Left ventricle myocardium superior (tissue), 1 donor: Measurements from ENCODE around the gene GTF2I. TPM values are rescaled to one million over a fixed set of nuclear protein-coding genes. Genes with fewer than 3 reads are reported as not detected.
"Not testable (repeated sequence)": the region's sequence is repeated elsewhere in the genome, so short reads cannot be mapped to it uniquely, and the experiment has no call there.

Experiments
- ATAC-seq: fragments of 200-7000 bp; cut with Tn5 transposase; one replicate; pipeline ENCODE4 v1.9.1; 2020; ENCODE audit warnings: mild to moderate bottlenecking, moderate library complexity
- DNase-seq: peaks from one replicate; pipeline ENCODE4 v3.0.0-alpha.2; 2020
- intact Hi-C: fragments of 100-400 bp; cut with micrococcal nuclease; formaldehyde crosslinking; loops from one replicate; pipeline ENCODE4 v1.11.0; 2022
- total RNA-seq: library from RNA; stranded (reverse); fragmentation: NEBNext Ultra II Directional; extraction: Animal tissue kit (Norgen Biotek cat#: 25700); gene quantifications from one replicate; pipeline ENCODE4 v1.2.1, GENCODE V29; 2021
- donor health status: DM: no; HTN: yes; CAD: no; lungs with severe emphysema.

The GTF2I gene
- total RNA-seq, 1 donor from 2014 or later = 134 TPM

DNA sequence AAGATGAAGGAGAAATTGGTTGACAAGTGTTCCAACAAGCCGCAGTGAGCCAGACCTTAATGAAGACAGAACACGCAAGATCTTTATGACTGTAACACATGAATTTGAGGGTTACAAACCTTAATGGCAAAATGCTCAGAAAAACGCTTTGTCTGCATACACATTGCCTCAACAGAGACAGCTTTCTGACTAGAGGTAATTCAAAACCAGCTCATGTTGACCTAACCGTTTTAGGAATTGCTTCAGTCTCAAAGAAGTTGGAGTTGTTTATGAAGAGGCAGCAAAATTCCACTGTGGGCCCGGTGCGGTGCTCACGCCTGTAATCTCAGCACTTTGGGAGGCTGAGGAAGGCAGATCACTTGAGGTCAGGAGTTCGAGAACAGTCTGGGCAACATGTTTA is 2.2 kb upstream of the GTF2I start:
- ATAC-seq (no peak), DNase-seq (no peak)
- intact Hi-C loops = no loop called here

GRCh38 chr7:74655768-74656440 is 1.6 kb upstream of the GTF2I start:
- intact Hi-C loops = no loop called here
- ATAC-seq (no peak), DNase-seq (no peak)

DNA sequence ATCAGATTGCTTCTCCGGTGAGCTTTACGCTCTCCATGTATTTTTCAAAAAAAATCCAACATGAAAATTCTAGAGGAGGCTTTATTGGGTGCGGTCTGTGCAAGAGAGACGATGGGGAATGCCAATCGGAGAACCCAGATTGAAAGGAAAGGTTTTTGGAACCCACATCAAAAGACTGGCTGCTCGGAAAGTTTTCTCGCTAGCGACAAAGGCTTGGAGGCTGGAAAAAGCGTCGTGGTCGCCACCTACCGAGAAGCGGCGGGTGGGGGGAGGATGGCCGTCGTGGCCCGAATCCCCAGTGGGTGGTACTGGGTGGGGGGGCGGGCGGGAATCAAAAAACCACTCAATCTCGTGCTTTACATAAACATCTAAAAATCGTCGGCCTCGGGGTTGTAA is 1.1 kb upstream of the GTF2I start:
- intact Hi-C loops = no loop called here
- ATAC-seq = peak; percentile 39

DNA sequence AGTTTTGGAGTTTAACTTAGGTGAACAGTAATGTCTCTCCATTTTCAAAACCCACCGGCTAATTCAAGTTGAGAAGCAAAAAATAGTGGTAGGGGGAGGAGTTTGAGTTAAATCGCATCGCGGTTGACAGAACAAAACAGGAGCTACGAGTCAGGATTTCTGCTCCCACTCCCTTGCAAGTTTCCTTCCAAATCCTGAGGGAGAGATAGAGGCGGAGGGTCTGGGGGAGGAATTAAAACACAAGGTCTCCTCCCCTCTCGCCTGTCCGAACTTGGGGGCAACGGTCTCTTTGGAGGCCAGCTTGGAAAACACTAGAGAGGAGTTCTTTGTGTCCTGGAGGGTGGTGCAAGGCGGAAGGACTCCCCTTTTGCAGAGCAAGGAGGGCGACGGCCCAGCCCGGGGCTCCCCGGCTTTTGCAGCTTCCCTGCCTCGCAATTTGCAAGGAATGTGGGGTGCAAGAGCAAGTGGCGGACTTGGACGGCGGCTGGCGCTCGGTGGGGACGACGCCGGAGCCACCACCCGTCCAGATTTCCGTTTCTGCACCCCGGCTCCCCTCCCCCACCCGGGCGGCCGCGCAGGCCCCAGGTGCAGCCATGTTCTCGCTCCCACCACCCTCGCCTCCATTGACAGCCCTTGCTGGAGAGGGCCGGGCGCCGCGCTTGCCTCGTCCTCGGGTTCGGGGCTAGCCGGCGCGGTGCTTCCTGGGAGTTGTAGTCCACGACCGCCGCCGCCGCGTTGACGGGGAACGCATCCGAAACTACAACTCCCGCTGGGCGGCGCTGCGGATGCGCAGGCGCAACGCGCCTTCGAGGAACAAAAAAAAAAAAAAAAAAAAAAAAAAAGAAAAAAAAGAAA is 454 bp upstream of the GTF2I start:
- DNase-seq = peak; percentile 100
- intact Hi-C loops = no loop called here
- peak; percentile 92 for ATAC-seq

More for the DNA sequence above, 1.1 kb upstream of the GTF2I start:
- DNase-seq = peak; percentile 72

DNA sequence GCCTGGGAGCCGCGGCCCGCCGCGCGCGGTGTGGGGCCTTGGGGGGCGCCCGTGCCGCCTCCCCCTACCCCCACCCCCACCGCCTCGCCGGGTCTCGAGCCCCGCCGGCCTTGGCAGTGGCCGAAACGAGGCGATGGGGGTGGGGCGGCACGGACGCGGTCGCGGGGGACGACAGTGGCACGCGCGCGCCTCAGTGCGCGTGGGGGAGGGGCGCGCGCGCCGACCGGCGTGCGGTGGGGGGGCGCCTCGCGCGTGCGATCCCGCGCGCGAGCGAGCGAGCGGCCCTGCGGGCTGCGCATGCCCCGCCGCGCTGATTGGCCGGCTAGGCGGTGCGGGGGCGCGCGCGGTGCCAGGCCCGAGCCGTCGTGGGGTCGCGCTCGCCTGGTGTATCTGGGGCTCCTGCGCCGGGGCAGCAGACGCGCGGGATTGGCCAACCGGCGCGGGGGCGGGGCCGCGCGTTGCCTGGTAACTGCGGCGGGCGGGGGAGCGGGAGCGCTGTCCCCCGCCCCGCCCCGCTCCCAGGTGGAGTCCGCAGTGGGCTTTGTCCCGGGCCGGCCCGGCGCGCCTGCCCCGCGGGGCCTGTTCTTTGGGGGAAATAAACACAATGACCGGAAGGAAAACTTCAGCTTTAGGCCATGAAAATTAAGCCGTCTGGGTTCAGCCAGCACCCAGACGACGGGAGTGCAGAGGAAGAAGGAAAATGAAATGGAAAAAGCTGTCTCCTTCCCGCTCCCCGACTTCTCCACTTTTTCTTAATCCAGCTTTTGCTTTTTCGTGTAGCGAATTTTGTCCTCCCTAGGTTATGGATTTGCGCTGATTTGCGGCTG is 873 bp downstream of the GTF2I start:
- ATAC-seq (peak; percentile 75), DNase-seq (peak; percentile 96)
- intact Hi-C loops = no loop called here

DNA sequence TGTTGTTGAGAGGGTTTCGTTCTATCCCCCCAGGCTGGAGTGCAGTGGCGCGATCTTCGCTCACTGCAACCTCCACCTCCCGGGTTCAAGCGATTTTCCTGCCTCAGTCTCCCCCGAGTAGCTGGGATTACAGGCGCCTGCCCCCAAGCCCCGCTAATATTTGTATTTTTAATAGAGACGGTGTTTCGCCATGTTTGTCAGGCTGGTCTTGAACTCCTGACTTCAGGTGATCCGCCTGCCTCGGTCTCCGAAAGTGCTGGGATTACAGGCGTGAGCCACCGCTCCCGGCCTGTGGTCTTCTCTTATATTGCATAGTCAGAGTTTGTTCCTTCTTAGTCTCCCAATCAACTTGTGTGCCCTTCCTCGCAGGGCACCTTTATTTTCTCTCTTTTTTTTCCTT is 2.7 kb downstream of the GTF2I start:
- ATAC-seq, intact Hi-C loops, DNase-seq: not testable (repeated sequence)

DNA sequence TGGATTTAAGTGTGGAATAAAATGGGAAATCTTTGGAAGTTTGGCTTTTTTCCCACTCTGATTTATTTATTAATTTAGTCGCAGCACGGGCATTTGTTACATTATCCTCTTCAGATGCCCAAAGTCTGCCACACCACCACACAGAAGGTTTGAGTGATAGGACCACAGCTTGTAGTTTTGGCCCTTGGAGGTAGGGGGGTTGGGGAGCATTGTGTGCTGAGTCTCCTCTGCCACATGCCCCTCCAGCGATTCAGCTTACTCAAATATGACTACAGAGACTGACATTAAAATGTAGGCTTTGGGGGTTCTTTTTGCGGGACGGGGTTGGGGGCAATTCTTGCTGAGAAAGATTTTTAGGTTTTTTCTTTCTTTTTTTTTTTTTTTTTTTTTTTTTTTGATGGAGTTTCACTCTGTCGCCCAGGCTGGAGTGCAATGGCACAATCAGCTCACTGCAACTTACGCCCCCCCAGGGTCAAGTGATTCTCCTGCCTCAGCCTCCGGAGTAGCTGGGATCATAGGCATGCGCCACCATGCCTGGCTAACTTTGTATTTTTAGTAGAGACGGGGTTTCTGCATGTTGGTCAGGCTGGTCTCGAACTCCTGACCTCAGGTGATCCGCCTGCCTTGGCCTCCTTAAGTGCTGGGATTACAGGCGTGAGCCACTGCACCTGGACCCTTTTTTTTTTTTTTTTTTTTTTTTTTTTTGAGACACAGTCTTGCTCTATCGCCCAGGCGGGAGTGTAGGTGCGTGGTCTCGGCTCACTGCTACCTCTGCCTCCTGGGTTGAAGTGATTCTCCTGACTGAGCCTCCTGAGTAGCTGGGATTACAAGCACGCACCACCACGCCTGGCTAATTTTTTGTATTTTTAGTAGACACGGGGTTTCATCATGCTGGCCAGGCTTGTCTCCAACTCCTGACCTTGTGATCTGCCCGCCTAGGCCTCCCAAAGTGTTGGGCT is 4.6 kb downstream of the GTF2I start:
- DNase-seq = not testable (repeated sequence)

DNA sequence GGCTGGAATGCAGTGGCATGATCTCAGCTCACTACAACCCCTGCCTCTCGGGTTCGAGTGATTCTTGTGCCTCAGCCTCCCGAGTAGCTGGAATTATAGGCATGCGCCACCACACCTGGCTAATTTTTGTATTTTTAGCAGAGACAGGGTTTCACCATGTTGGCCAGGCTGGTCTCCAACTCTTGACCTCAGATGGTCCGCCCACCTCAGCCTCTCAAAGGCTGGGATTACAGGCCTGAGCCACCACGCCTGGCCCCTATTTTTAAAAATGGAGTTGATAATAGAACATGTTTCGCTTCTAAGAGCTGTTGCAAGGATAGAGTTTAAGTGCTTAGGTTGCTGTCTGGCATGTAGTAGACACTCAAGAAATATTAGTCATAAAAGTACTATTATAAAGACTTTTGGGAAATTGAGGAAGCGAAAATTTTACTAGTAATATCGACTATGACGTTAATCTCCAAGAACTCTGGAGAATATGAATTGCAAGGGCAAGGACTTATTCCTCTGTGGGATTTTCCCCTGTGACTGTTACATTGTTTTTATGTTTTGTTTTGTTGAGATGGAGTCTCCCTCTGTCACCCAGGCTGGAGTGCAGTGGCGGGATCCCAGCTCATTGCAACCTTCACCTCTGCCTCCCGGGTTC is 7.9 kb downstream of the GTF2I start:
- DNase-seq (no peak), ATAC-seq (no peak)
- intact Hi-C loops = no loop called here

More for the DNA sequence above, 4.6 kb downstream of the GTF2I start:
- intact Hi-C loops, ATAC-seq: not testable (repeated sequence)

- DNase-seq, intact Hi-C loops, ATAC-seq: not testable (repeated sequence)
Measured at GRCh38 chr7:74667013-74667412, 9.5 kb downstream of the GTF2I start.

DNA sequence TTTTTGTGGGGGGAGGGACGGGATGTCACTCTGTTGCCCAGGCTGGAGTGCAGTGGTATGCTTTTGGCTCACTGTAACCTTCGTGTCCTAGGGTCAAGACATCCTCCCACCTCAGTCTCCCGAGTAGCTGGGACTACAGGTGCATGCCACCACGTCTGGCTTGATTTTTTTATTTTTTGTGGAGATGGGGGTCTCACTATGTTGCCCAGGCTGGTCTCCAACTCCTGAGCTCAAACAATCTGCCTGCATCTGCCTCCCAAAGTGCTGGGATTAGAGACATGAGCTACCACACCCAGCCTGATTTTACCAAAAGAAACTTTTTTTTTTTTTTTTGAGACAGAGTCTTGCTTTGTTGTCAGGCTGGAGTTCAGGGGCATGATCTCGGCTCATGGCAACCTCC is 10.0 kb downstream of the GTF2I start:
- DNase-seq, intact Hi-C loops: not testable (repeated sequence)
- peak; percentile 10 for ATAC-seq

DNA sequence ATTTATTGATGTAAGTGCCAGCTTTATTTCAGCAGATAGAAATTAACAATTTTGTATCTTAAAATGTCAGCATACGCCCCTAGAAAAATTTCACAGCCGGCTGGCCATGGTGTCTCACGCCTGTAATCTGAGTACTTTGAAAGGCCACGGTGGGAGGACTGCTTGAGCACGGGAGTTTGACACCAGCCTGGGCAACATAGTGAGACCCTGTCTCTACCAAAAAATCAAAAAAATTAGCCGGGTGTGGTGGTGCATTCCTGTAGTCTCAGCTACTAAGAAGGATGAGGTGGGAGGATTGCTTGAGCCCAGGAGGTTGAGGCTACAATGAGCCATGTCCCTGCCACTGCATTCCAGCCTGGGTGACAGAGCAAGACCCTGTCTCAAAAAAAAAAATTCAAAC is 14.1 kb downstream of the GTF2I start:
- intact Hi-C loops = no loop called here
- ATAC-seq (no peak), DNase-seq (no peak)

DNA sequence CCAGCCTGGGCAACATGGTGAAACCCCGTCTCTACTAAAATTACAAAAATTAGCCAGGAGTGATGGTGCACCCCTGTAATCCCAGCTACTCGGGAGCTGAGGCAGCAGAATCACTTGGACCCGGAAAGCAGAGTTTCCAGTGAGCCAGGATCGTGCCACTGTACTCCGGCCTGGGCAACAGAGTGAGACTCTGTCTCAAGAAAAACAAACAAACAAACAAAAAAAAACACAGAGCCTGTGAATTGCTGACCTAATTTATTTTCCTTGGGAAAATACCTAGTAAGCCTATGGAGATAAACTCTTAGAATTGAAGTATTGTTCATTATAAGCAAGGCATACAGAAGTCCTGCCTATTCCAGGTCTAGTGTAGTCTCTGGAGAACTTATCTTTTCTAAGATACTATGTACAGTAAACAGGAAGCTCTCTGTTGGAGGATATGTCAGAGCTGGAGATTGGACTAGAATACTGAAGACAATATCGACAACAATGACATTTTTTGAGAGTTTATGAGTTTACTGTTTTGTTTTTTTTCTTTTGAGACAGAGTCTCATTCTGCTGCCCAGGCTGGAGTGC is 14.9 kb downstream of the GTF2I start:
- intact Hi-C loops = no loop called here
- ATAC-seq = peak; percentile 45
- DNase-seq = no peak

DNA sequence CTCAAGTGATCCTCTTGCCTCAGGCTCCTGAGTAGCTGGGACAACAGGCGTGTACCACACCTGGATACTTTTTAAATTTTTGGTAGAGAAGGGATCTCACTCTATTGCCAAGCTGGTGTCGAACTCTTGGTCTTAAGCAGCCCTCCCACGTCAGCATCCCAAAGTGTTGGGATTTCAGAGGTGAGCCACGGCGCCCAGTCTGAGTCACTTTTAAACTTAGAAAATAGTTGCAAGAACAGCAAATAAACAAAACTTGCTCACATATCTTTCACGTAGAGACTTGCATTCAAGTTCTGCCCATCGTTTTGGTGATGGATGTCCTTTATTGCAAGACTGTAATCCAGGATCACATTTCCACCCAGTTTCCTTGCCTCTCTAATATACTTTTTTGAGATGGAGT is 16.6 kb downstream of the GTF2I start:
- DNase-seq = no peak
- ATAC-seq = no peak
- intact Hi-C loops = no loop called here

DNA sequence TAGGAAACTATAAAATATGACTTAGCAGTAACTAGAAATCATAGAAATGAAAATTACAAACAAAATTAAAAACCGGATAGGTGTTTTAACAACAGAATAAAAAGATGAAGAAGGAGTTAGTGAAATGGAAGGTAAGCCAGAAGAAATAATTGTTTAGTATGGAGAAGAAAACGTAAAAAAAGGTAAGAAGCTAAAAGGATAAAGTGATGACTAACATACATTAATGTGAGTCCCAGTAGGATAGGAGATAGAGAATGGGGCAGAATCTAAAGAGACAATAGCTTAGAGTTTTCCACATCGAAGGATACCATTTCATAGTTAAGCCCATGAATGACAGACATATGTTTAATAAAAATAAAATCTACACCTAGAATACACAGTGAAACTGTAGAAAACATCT is 25.3 kb downstream of the GTF2I start:
- intact Hi-C loops = no loop called here
- ATAC-seq (no peak), DNase-seq (no peak)

DNA sequence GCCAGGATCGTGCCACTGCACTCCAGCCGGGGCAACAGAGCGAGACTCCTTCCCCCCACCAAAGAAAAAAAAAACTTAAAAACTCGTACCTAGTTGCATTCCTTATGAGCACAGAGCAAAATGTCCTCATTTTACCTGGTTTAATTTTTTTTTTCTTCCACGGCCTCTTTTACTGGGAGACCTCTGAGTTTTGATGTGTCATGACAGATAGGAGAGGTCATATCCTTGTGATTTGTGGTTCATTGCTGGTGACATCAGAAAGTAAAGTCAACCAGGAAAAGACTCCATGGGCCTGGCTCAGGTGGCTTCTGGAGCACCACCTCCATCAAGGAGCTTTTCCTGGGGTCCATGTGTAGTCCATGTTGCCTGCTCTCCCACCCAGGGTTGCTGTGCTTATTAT is 26.3 kb downstream of the GTF2I start:
- no peak for DNase-seq
- intact Hi-C loops = no loop called here
- ATAC-seq = no peak

GRCh38 chr7:74684473-74684872 is 27.0 kb downstream of the GTF2I start:
- no peak for DNase-seq
- no peak for ATAC-seq
- intact Hi-C loops = no loop called here

DNA sequence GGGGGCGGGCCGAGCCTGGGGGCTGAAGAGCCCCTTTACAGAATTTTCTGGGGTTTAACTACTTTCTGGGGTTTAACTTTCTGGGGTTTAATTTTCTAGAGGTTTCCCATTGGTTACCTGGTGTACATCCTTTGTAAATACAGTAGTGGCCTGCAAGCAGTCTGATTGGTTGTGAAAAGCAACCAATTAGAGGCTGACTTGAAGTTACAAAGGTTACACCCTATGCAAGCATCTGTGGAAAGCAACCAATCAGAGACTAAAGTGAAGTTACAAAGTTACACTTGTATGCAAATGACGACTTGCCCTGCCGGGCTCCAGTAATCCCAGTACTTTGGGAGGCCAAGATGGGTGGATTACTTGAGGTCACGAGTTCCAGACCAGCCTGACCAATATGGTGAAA is 27.4 kb downstream of the GTF2I start:
- intact Hi-C loops = no loop called here
- DNase-seq (no peak), ATAC-seq (no peak)

DNA sequence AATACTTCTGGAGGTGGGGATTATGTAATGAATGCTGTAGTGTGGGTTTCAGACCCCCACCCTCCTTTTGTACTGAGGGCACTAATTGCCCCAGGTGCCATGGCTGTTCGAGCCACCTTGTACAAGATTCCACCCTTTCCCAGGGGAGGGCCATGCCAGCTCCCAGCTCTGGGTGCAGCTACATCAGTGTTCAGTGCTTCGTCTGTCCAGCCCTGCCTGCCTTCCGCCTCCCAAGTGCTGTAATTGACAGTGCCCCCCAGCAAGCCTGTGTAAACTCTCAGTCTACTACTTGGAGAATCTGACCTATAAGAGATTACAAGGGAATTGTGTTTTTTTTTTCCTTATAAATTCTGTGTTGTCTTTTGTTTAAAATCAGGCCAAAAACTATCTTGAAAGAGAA is 33.0 kb downstream of the GTF2I start:
- DNase-seq (no peak), ATAC-seq (no peak)
- intact Hi-C loops = no loop called here
